ENCODE results near the gene RGS3.

RGS3 gene

DNA sequence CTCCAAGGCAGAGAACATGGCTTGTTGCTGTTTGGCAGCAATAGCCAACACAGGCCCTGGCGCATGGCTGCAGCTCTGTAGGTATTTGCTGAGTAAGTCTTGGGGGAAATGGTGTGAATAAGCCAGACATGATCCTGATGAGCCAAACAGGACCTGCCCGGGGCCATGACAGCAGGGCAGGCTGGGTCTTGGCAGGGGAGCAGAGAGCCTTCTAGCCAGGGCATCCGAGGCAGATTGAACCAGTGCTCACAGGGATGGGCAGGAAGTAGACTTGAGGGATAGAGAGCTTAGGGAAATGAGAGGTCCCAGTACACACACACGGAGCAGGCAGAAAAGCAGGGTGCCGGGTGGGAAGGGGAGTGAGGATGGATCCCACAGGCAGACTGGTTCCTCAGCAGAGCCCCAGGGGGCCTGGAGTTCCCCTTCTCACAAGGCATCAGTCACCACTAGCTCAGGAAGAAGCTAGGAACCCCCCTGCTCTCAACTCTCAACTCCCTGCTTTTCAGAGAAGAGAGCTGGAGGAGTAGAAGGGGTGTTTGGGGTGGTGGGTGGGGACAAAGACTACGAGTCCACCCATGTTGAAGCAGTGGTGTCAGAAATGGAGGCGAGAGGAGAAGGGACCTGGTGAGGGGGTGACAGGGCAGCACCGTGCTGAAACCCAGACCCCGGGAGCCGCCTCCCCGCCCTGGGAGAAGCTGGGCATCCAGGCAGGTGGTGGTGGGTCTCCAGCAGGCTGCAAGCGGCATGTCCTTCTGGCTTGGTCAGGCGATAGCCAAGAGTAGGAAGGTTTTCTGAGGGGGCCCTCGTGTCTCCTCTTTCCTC lies 111.1 kb downstream of the RGS3 start:
- DNase-seq, result no peak

DNA sequence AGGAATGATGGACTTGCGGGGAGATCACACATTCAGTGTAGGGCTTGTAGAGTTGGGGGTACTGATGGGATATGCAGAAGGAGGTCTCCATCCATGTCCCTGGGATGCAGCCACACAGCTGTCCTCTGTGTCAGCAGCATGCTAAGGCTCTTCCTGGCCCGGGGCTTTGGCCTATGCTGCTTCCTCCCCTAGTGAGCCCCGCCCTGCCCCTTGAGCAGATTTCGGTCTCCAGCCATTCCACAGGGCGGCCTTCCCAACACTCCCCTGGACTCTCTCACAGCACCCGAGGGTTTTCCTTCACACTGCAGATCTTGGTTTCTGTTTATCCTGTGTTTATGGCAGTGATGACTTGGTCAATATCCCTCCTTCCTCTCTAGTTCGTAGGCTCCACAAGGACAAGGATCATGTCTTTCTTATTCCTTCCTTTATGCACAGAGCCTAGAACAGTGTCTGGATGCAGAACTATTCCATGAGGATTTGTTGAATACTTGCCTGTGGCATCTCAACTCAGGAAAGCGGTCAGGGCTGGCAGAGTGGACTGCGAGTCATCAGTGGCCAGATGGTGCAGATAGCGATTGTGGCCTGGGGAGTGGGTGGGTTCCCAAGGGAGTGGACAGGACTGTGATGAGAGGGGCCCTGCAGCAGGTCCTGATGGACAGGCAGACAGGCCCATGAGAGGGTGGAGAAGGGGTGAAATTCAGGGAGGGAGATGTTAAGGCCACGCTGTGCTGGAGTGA lies 114.2 kb downstream of the RGS3 start:
- DNase-seq, result no peak

DNA sequence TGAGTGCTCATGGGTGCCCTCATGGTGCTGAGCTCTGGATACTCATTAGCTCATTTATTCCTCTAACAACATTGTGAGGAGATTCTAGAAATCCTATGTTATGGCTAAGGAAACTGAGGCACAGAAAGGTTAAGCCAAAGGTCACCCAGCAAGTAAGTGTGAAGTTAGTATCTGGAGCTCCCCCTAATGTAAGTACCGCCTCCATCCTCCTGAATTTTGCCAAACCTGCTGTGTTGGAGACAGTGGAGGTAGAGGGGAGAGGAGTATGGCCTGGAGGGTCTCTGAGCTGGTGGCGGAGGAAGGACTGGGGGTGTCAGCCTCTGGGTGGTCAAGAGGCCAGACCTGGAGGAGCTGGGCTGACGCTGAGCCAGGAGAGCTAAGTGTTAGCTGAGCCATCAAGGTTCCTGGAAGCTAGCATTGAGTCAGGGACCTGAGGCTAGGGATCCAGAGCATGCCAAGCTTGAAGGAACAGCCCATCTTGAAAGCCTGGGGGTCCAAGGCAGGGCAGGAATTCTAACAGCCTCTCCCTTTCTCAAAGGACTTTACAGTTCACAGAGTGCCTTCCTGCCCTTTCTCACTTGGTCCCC lies 114.8 kb downstream of the RGS3 start:
- no peak for DNase-seq

DNA sequence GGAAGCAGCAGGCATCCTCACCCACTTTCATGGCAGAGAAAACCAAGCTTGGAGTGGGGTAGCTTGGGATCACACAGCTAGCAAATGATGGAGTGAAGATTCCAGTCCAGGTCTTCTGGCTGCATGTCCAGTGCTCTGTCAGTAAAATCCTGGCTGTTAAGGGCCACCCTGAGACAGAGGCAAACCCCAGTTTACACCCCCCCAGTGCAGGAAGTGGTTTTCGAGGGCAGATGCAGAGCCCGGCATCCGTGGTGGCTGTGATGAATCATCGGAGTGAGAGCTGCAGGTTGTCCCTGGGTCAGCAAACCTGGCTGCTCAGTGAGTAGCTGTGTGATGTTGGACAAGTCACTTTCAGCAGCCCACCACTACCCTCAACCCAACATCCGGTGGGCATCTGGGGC lies 115.4 kb downstream of the RGS3 start:
- DNase-seq, result peak; percentile 71 to 72

DNA sequence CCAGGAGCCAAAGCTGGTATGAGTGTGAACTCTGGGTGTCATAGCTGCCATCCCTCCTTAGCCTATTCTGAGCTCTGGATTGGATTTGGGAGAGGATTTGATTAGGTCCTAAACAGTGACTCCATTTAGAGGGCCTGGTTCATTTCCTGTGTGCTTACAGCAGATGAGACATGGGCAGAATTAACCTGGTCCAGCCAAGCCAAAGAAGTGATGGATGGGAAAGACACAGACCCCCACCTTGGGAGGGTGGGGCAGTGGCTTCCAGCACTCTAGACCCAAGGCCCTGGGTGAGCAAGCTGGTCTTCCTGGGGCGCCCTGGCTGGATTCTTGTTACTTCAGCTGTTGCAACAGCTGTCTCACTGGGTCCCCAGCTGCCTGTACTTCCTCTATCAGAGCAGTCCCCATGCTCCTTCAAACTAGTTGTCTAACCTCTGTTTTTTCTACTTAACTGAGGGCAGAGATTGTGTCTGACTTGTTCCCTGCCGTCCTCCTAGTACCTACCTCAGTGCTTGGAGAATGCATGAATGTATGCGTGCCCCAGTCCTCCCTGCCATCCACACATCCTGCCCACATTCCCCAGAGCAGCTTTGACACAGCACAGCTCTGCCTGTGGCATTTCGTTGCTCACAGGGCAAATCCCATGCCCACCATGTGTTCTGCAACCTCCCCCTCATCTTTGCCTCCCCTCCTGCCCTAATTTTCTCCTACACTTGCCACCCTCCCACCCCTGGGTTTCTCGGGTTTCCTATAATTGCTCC lies 115.9 kb downstream of the RGS3 start:
- no peak for DNase-seq

DNA sequence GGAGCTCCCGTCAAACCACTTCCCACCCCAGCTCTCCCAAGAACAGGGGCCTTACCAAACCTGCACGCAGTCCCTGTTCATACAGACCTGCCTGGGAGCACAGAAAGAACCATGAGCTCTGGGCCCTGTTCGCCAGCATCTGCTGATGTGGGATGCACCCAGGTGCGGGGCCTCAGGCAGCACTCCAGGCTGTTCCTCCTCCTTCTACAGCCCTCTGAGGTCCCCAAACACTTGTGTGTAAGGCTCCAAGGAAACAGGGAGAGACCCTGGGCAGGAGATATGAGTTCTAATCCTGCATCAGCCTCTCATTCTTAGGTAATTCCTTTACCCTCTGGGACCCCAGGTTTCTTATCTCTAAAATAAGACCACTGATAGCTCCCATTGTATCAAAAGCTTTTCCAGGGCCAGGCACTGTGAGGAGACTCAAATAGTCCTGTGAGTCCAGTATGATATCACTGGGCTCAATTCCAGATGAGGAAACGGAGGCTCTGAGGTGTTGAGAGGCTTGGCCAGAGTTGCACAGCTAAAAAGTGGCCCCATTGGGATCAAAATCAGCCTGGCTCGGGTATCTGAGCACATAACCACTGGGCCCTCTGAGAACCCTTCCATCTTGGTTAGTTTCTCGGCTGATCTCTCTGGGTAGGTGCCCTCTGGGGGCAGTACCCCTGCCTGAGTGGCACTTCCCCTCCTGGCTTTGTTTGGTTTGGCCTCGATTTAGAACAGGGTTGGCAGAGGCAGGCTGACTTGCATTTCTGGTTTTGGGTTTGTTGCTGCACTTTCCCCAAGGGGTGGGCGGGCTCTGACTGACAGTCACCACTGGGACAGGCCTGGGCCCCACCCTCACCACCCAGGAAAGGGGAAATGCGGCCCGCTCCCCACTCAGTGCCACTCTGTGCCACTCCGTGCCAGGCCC lies 116.8 kb downstream of the RGS3 start:
- peak; percentile 53 to 57 for DNase-seq

DNA sequence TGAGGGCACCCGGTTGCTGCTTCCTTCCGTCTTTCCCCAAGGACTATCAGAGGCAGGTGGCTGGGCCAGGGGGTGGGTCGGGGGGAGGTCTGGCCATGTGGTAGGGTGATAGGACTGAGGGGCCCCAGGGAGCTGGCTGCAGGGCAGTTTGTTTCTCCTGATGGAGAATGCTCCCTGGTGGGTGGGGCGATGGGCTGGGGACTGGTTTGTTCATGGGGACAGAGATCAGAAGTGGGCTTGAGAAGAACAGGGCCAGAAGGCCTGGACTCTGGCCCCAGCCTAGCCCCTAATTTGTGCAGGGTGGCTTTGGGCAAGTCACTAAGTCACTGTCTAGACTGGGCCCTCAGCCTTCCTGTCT lies 117.4 kb downstream of the RGS3 start:
- DNase-seq, result no peak

DNA sequence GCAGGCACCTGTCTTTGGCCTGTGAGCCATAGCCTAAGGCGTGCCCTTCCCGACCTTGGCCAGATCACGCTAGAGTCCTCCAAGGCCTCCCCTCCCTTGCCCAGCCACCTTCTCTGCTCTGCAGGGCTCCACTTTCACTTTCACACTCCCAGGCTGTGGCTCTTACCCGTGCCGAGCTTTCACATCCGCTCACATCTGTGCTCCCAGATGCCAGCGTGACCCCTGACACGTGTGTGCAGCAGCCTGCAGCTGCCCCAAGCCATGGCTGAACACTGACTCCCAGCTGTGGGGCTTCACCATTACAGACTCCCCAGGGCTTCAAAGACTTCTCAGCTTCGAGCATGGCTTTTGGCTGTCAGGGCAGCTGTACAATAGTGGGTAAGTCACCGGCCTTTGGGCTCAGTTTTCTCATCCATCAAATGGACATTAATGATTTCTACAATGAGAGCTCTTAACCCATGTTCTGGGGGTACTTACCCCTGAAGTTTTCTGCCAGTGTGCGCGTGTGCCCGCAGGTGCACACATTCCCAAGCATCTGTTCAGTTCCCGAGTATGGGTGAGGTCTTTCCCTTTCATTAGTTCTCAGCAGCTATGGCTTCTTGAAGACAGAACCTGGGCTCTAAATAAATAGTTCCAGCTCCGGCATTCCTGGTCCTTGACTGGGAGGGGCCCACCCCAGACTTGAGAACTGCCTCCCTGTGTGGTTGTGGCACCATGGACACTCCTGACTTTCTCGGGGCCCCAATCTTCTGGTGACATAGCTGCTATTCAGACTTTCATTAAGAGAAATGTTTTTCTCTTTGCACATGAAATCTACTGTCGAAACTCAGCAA lies 118.6 kb downstream of the RGS3 start:
- DNase-seq, result peak; percentile 61 to 68

DNA sequence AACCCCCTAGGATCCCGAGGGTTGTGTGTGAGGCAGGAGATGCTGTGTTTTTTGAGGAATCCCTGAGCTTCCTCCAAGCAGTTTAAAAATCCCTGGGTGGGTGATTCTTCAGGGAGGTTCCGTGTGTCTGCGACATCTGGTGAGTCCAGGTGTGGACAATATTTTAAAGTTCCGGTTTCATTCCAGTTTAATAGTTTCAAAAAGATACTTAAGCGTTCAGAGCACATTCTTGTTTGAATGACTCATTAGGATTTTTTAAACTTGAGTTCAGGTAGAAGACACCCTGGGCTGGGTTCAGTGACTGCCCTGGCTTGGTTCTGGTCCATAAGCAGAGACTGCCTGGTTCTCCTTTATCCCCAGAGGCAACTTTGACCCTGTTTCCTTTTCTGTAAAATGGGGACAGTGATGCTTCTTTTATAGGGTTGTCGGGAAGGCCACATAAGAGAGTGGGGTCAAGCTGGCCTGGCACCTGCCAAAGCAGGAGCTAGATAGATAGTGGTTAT lies 119.2 kb downstream of the RGS3 start:
- no peak for DNase-seq

DNA sequence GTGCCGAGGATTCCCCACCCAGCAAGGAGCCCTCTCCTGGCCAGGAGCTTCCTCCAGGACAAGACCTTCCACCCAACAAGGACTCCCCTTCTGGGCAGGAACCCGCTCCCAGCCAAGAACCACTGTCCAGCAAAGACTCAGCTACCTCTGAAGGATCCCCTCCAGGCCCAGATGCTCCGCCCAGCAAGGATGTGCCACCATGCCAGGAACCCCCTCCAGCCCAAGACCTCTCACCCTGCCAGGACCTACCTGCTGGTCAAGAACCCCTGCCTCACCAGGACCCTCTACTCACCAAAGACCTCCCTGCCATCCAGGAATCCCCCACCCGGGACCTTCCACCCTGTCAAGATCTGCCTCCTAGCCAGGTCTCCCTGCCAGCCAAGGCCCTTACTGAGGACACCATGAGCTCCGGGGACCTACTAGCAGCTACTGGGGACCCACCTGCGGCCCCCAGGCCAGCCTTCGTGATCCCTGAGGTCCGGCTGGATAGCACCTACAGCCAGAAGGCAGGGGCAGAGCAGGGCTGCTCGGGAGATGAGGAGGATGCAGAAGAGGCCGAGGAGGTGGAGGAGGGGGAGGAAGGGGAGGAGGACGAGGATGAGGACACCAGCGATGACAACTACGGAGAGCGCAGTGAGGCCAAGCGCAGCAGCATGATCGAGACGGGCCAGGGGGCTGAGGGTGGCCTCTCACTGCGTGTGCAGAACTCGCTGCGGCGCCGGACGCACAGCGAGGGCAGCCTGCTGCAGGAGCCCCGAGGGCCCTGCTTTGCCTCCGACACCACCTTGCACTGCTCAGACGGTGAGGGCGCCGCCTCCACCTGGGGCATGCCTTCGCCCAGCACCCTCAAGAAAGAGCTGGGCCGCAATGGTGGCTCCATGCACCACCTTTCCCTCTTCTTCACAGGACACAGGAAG lies 120.2 kb downstream of the RGS3 start:
- DNase-seq, result no peak

DNA sequence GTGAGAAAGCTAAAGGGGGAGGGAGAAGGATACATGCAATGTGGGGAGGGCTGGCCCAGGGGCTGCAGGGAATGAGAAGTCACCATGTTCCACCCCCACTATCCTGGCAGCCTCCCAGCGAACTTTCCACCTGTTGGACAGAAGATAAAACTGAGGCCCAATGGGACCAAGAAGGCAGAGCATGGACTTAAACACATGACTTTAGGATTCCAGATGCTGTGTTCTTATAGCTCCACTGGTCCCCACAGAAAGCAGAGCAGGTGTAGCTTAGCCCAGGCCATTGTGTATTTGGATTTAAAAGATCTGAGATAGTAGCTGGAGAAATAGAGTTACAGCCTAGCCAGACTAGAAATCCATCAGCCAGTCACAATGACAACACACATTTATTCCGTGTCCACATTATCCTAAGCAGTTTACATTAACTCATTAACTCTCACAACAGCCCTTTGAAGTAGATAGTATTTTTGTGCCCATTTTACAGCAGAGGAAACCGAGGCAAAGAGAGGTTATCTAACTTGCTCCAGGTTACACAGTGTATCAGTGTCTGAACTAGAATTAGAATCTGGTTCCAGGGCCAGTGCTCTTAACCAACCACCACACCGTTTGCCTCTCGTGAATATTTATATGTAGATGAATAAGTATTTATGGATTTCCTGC lies 121.0 kb downstream of the RGS3 start:
- DNase-seq, result no peak

DNA sequence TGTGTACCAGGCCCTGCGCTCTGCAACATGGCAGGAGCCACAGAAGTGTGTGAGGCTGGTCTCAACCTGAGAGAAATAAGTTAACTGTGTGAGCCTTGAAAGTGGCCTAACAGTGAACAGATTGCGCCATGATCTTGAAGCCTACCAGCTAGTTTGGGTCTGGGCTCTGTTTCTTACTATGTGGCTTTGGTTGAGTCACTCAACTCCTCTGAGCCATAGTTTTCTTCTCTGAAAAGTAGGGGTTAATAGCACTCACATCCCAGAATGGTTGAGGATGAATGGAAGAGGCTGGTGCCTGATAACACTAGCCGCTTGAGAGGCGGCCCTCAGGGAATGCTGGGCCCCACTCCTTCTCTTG lies 121.5 kb downstream of the RGS3 start:
- no peak for DNase-seq

DNA sequence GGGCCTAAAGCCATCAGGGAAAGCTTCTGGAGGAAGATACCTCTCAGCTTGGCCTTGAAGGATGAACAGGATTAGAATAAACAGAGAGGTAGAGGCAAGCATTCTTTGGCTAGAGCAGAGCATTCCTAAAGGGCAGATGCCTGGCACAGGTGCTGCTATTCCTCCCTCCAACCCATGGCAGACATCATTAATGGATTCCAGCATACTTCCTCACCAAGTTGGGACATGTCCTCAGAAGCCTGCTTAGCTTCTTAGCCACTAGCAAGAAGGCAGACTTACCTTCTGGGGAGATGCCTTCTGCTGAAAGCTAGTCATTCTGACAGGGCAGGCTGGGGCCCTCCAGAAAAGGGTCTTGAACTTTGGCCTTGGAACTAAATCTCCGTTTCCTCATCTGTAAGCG lies 122.0 kb downstream of the RGS3 start:
- no peak for DNase-seq

DNA sequence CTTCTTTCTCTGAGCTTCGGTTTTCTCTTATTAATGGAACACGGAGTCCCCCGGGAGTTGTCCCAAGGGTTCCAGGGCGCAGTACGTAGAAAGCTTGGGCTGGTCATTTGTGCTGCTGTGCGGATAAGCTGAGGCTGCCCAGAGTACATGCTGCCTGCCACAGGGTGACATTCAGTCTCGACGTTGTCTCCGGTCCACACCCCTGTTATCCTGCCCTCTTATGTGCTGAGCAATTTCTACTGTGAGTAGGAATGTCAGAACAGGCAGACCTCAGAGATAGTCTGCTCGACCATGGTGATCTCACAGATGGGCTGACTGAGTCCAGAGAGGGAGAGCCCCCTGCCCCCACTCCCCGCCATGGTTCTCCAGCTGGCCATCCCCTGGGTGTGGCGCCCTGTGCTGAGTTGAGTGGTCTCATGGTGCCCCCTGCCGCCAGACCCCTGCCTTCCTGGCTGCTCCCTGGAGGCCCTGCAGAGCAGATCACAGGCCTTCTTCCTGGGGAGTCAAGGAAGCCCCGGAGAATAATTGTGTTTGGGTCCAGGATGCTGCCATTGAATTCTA lies 124.0 kb downstream of the RGS3 start:
- DNase-seq, result no peak

DNA sequence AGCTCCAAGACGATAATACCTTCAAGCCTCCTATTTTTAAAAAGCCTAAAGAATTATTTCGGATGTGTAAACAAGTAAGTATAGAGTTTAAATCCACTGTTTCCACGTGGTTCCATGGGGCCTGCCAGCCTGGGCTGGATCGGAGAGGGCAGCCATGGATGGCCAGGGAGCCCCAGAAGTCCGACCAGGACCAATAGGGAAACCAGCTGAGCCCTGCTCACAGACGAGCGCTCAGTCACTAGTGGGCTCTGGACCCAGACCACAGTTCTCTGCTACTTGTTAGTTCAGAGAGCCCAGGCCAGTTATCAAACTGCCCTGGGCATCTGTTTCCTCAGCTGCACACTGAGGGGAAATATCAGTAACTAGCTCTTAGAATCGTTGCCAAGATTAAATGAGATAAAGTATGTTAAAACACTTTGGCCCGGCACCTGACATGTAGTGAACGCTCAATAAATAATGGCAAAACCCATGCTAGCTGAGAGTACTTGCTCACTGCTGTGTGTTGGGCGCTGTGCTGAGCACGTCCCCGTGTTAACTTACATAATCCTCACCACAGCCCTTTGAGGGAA lies 124.8 kb downstream of the RGS3 start:
- no peak for DNase-seq

DNA sequence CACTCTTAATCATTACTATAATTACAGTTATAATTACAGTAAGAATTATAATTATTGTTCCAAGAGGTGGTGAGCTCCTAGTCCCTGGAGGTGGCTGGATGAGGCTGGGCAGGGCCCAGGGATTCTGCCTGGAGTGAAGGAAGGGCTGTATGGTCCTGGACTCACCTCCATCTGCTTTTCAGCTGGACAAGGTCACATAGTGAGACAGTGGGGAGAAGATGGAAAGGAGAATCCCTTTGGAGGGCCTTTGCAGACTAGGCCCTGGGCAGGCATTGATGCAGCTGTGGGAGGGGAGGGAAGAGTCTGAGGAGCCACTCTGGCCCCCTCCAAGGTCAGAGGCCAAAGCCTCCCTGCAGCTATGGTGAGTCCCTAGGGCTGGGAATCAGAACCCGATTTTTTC lies 125.4 kb downstream of the RGS3 start:
- DNase-seq, result no peak

DNA sequence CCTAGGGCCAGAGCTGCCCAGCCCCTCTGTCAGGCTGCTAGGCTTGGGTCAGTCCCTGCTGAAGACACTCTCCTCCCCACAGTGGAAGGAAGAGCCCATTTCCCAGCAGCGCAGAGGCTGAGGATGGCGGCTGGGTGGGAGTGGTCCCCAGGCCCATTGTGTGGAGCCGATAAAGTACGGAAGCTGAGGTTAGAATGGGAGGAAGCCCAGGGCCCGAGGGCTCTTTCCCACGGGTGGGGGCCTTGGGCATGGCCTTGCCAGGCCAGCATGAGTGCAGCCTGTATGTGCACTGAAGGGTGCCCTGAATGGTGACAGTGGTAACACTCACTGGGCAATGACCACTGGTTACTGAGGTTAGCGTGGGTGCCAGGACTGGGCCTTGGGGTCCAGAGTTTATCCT lies 125.9 kb downstream of the RGS3 start:
- DNase-seq, result no peak

DNA sequence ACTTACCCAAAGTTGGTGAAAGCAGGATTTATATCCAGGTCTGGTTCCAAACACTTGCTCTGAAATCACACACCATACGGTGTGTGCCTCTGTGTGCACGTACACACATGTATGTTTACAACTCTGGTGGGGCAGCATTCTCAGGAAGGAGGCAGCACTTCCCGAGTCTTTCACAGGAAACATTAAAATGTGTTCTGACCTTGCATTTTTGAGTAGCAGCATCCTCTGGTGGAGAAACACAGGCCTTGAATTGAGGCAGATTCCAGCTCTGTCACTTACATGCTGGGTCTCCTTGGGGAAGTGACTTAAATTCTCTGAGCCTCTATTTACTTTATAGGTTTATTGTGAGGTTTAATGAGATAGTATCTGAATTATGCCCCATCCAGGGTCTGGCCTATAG lies 126.4 kb downstream of the RGS3 start:
- DNase-seq, result no peak

DNA sequence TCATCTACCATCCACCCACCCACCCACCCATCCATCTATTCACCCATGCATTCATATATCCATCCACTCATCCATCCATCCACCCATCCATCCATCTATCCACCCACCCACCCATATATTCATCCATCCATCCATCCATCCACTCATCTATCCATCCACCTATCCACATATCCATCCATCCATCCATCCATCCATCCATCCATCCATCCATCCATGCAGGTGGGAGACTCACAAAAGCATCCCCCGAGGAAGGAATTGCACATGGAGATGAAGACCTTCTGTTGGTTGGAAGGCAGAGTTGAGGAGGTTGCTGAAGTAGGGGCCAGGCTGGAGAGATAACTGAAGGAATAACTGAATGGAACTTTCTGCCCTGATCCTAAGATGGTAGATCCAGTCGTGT lies 126.9 kb downstream of the RGS3 start:
- no peak for DNase-seq
